Lower leg skin (tissue), 3 donors: Measurements from ENCODE around the gene LRBA.

Source experiments
- CTCF ChIP-seq, 3 donors: fragments of 450-650 bp; IDR thresholded peaks; one replicate each; pipeline ENCODE4 v1.5.1; 2016; ENCODE audit warnings: antibody characterized with exemption in 3 of 3, mild to moderate bottlenecking in 3 of 3, moderate library complexity in 2 of 3
- POLR2A ChIP-seq, 2 donors: fragments of 450-650 bp; IDR thresholded peaks; one replicate each; pipeline ENCODE4 v1.6.1; 2016 to 2017; ENCODE audit warnings: antibody characterized with exemption in 2 of 2, mild to moderate bottlenecking in 1 of 2, moderate library complexity in 1 of 2

- TF ChIP-seq POLR2A (IDR thresholded peaks at IDR 0.05) (no peak), CTCF (IDR thresholded peaks at IDR 0.05) (peak in 1 of 3 donors; percentile 57)
Measured at GRCh38 chr4:150867148-150867547, 147.9 kb downstream of the LRBA start.
